ENCODE results near the gene VPS13D.

The VPS13D gene

DNA sequence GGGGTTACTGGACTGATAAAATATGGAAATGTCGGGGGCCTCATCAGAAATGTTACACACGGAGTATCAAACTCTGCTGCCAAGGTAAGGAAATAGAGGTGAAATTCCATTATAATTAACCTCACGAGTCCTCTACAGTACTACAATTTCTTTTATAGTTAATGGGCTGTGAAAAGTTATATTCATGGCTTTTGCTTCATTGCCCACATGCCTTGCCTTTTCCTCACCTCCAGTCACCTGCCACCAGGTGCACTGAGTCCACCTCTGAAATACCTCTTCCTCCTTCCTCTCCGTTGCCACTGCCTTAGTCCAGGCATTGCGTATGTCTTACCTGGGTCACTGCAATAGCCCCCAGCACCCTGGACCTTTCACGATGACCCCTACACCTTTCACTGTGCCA is 186.9 kb downstream of the VPS13D start:
- H3K27me3 ChIP-seq (ENCODE audit: control insufficient read depth, insufficient read depth, low read length) = no peaks in the 10 kb centered on the region

DNA sequence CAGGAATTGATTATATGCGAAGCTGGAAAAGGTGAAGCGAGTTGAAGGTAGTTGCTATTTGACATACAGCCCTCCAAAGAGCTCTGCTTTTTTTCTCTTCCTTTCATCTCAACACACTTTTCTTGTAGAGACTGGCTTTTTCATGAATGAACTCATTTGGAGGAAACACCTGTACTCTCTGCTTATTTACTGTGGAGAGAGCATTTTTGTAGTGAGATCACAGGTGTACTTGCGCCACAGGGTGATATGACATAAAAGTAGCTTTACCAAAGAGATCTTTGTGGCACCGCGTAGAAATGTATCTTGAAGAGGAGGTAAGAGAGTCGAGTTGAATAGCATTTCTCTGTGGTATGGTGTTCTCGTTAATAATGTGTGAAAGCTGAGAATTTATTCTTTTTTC is 187.6 kb downstream of the VPS13D start:
- H3K27me3 ChIP-seq (ENCODE audit: control insufficient read depth, insufficient read depth, low read length) = no peaks in the 10 kb centered on the region
- no peaks in the 10 kb centered on the region for H3K9me3 ChIP-seq (ENCODE audit: control insufficient read depth, insufficient read depth, low read length)
- H3K27ac ChIP-seq (ENCODE audit: low read depth, low read length) = no peak overlapping the region
- H3K4me1 ChIP-seq (ENCODE audit: control insufficient read depth, insufficient read depth, low read length) = no peaks in the 10 kb centered on the region
- no peak overlapping the region for H3K4me3 ChIP-seq (ENCODE audit: low read depth, low read length)
- peaks cover 20% of the 10 kb centered on the region for H3K36me3 ChIP-seq (ENCODE audit: control insufficient read depth, insufficient read depth, low read length)
- no peak overlapping the region for H3K9ac ChIP-seq (ENCODE audit: low read depth, low read length)

More for the DNA sequence above, 186.9 kb downstream of the VPS13D start:
- H3K4me3 ChIP-seq (ENCODE audit: low read depth, low read length) = no peak overlapping the region
- no peak overlapping the region for H3K27ac ChIP-seq (ENCODE audit: low read depth, low read length)
- H3K9ac ChIP-seq (ENCODE audit: low read depth, low read length) = no peak overlapping the region
- H3K36me3 ChIP-seq (ENCODE audit: control insufficient read depth, insufficient read depth, low read length) = peaks cover 20% of the 10 kb centered on the region
- no peaks in the 10 kb centered on the region for H3K9me3 ChIP-seq (ENCODE audit: control insufficient read depth, insufficient read depth, low read length)
- H3K4me1 ChIP-seq (ENCODE audit: control insufficient read depth, insufficient read depth, low read length) = no peaks in the 10 kb centered on the region

DNA sequence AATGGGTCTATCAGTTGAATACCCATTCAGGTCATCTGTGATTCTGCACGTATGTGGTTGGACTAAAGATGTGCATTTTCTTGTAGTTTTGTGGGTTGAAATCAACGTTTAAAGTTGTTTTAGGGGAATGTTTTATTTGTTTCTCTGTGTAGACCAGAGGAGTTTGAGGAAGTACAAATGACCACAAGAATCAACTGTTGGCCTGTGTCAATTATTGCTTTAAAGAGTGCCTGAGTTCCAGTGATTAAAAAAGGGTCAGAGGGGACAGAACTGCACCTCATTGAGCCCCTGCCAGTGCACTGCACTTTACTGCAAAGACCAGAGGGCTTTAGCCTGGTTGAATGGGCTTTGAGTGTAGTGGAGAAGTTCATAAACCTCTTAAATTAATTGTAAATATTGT is 190.3 kb downstream of the VPS13D start:
- Histone ChIP-seq H3K36me3 (ENCODE audit: control insufficient read depth, insufficient read depth, low read length) (peaks cover 21% of the 10 kb centered on the region), H3K9ac (ENCODE audit: low read depth, low read length) (no peak overlapping the region), H3K4me1 (ENCODE audit: control insufficient read depth, insufficient read depth, low read length) (no peaks in the 10 kb centered on the region), H3K9me3 (ENCODE audit: control insufficient read depth, insufficient read depth, low read length) (no peaks in the 10 kb centered on the region), H3K4me3 (ENCODE audit: low read depth, low read length) (no peak overlapping the region), H3K27ac (ENCODE audit: low read depth, low read length) (no peak overlapping the region), H3K27me3 (ENCODE audit: control insufficient read depth, insufficient read depth, low read length) (no peaks in the 10 kb centered on the region)

DNA sequence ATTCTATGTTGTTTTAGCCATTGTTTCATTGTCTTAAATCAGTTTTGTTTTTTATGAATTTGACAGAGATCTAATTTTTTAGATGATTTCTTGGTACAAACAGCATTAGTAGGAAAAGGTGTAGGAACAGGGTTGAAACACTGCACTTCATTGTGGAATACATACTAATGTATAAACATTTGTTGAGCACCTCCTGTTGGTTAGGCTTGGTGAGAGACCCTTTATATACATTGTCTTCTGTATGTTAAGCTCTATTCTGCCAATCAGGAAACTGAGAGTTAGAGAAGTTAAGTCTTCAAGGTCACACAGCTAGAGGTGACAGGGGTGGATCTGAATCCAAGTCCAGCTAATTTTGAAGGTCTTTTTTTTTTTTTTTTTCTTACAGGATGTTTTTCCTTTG is 192.7 kb downstream of the VPS13D start:
- no peak overlapping the region for H3K9ac ChIP-seq (ENCODE audit: low read depth, low read length)
- H3K4me1 ChIP-seq (ENCODE audit: control insufficient read depth, insufficient read depth, low read length) = no peaks in the 10 kb centered on the region; the same call in 1 of the 2 replicates
- H3K4me3 ChIP-seq (ENCODE audit: low read depth, low read length) = no peak overlapping the region
- no peak overlapping the region for H3K27ac ChIP-seq (ENCODE audit: low read depth, low read length)
- H3K9me3 ChIP-seq (ENCODE audit: control insufficient read depth, insufficient read depth, low read length) = no peaks in the 10 kb centered on the region
- H3K27me3 ChIP-seq (ENCODE audit: control insufficient read depth, insufficient read depth, low read length) = no peaks in the 10 kb centered on the region
- H3K36me3 ChIP-seq (ENCODE audit: control insufficient read depth, insufficient read depth, low read length) = peaks cover 7% of the 10 kb centered on the region

GRCh38 chr1:12424087-12424529 is 194.3 kb downstream of the VPS13D start:
- H3K9ac ChIP-seq (ENCODE audit: low read depth, low read length) = no peak overlapping the region

DNA sequence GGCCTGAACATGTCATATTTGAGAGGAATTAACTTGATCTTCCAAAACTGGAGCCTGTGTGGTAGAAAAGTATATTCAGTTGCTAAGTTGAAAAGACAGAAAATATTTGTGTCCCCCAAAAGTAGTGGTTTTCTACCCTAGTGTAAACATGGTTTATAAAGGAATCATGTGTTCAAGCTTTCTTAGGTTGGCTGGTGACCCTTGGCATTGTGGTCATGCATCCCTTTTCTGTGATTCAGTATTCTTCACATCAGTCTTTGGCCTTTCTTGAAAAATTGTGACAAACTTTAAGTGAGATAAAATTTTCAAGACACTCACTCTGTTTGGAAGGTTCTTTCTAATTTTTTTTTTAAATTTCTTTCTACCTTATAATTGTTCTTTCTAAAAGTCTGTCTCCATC is 195.0 kb downstream of the VPS13D start:
- Histone ChIP-seq H3K4me1 (ENCODE audit: control insufficient read depth, insufficient read depth, low read length) (no peaks in the 10 kb centered on the region; the same call in 1 of the 2 replicates), H3K27ac (ENCODE audit: low read depth, low read length) (no peak overlapping the region), H3K36me3 (ENCODE audit: control insufficient read depth, insufficient read depth, low read length) (peaks cover 4% of the 10 kb centered on the region), H3K4me3 (ENCODE audit: low read depth, low read length) (no peak overlapping the region), H3K27me3 (ENCODE audit: control insufficient read depth, insufficient read depth, low read length) (no peaks in the 10 kb centered on the region), H3K9ac (ENCODE audit: low read depth, low read length) (no peak overlapping the region), H3K9me3 (ENCODE audit: control insufficient read depth, insufficient read depth, low read length) (no peaks in the 10 kb centered on the region)

More at GRCh38 chr1:12424087-12424529, 194.3 kb downstream of the VPS13D start:
- Histone ChIP-seq H3K27me3 (ENCODE audit: control insufficient read depth, insufficient read depth, low read length) (no peaks in the 10 kb centered on the region), H3K4me3 (ENCODE audit: low read depth, low read length) (no peak overlapping the region), H3K36me3 (ENCODE audit: control insufficient read depth, insufficient read depth, low read length) (peaks cover 4% of the 10 kb centered on the region), H3K4me1 (ENCODE audit: control insufficient read depth, insufficient read depth, low read length) (no peaks in the 10 kb centered on the region; the same call in 1 of the 2 replicates), H3K9me3 (ENCODE audit: control insufficient read depth, insufficient read depth, low read length) (no peaks in the 10 kb centered on the region), H3K27ac (ENCODE audit: low read depth, low read length) (no peak overlapping the region)

- Histone ChIP-seq H3K4me1 (ENCODE audit: control insufficient read depth, insufficient read depth, low read length) (no peaks in the 10 kb centered on the region; the same call in 1 of the 2 replicates), H3K4me3 (ENCODE audit: low read depth, low read length) (no peak overlapping the region), H3K36me3 (ENCODE audit: control insufficient read depth, insufficient read depth, low read length) (peaks cover 4% of the 10 kb centered on the region; the same call in 1 of the 2 replicates), H3K27ac (ENCODE audit: low read depth, low read length) (no peak overlapping the region), H3K9me3 (ENCODE audit: control insufficient read depth, insufficient read depth, low read length) (no peaks in the 10 kb centered on the region), H3K9ac (ENCODE audit: low read depth, low read length) (no peak overlapping the region), H3K27me3 (ENCODE audit: control insufficient read depth, insufficient read depth, low read length) (no peaks in the 10 kb centered on the region)
Measured at GRCh38 chr1:12426030-12426429, 196.2 kb downstream of the VPS13D start.

DNA sequence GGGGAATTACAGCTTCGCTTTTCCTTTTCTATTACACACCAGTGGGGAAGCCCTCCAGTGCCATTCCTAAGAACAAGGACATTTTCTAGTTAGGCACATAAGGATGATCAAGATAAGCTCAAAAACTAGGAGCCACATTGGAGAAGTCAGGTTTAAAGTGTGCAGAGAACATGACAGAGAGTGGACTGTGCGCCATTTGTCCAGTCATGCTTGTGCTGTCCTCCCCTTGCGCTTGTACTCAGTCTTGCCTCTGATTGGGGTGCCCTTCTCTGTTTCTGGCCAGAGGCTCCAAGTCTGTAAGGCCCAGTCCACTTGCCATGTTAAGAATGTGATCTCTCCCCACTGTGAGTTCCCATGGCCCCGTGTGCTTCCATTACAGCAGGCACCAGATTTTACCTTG is 198.5 kb downstream of the VPS13D start:
- no peak overlapping the region for H3K4me3 ChIP-seq (ENCODE audit: low read depth, low read length)
- no peak overlapping the region for H3K9ac ChIP-seq (ENCODE audit: low read depth, low read length)
- H3K27me3 ChIP-seq (ENCODE audit: control insufficient read depth, insufficient read depth, low read length) = no peaks in the 10 kb centered on the region
- H3K4me1 ChIP-seq (ENCODE audit: control insufficient read depth, insufficient read depth, low read length) = no peaks in the 10 kb centered on the region; the same call in 1 of the 2 replicates
- no peak overlapping the region for H3K27ac ChIP-seq (ENCODE audit: low read depth, low read length)
- H3K9me3 ChIP-seq (ENCODE audit: control insufficient read depth, insufficient read depth, low read length) = no peaks in the 10 kb centered on the region
- H3K36me3 ChIP-seq (ENCODE audit: control insufficient read depth, insufficient read depth, low read length) = no peaks in the 10 kb centered on the region

DNA sequence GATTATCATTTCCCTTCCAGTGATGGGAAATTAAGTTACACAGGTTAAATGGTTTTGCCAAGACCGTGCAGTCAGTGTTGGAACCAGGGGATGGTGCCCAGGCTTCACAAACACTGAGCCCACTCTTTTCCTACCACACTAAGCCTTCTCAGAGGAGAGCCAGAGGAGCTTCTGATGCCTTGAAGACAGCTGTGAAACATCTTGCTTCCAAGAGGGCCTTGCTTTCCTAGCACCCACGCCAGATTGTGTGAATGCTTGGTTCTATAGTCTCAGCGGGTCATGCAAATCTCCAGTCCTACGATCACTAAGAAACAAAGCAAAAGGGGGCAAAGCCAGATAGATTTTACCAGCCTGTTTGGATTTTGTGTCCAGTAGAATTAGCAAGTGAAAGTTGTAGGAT is 200.7 kb downstream of the VPS13D start:
- no peaks in the 10 kb centered on the region for H3K9me3 ChIP-seq (ENCODE audit: control insufficient read depth, insufficient read depth, low read length)
- H3K27ac ChIP-seq (ENCODE audit: low read depth, low read length) = no peak overlapping the region
- no peaks in the 10 kb centered on the region for H3K27me3 ChIP-seq (ENCODE audit: control insufficient read depth, insufficient read depth, low read length)
- H3K4me1 ChIP-seq (ENCODE audit: control insufficient read depth, insufficient read depth, low read length) = peaks cover 4% of the 10 kb centered on the region; the same call in 1 of the 2 replicates
- H3K36me3 ChIP-seq (ENCODE audit: control insufficient read depth, insufficient read depth, low read length) = no peaks in the 10 kb centered on the region
- H3K4me3 ChIP-seq (ENCODE audit: low read depth, low read length) = no peak overlapping the region
- H3K9ac ChIP-seq (ENCODE audit: low read depth, low read length) = no peak overlapping the region

GRCh38 chr1:12432897-12433296 is 203.1 kb downstream of the VPS13D start:
- Histone ChIP-seq H3K27me3 (ENCODE audit: control insufficient read depth, insufficient read depth, low read length) (no peaks in the 10 kb centered on the region), H3K9ac (ENCODE audit: low read depth, low read length) (no peak overlapping the region), H3K4me3 (ENCODE audit: low read depth, low read length) (no peak overlapping the region), H3K4me1 (ENCODE audit: control insufficient read depth, insufficient read depth, low read length) (peaks cover 9% of the 10 kb centered on the region; the same call in 1 of the 2 replicates), H3K36me3 (ENCODE audit: control insufficient read depth, insufficient read depth, low read length) (no peaks in the 10 kb centered on the region), H3K9me3 (ENCODE audit: control insufficient read depth, insufficient read depth, low read length) (no peaks in the 10 kb centered on the region), H3K27ac (ENCODE audit: low read depth, low read length) (no peak overlapping the region)

GRCh38 chr1:12433323-12434053 is 203.7 kb downstream of the VPS13D start:
- Histone ChIP-seq H3K36me3 (ENCODE audit: control insufficient read depth, insufficient read depth, low read length) (no peaks in the 10 kb centered on the region), H3K4me1 (ENCODE audit: control insufficient read depth, insufficient read depth, low read length) (peaks cover 9% of the 10 kb centered on the region; the same call in 1 of the 2 replicates), H3K9ac (ENCODE audit: low read depth, low read length) (no peak overlapping the region)

More at GRCh38 chr1:12433323-12434053, 203.7 kb downstream of the VPS13D start:
- Histone ChIP-seq H3K27ac (ENCODE audit: low read depth, low read length) (no peak overlapping the region), H3K4me3 (ENCODE audit: low read depth, low read length) (no peak overlapping the region), H3K9me3 (ENCODE audit: control insufficient read depth, insufficient read depth, low read length) (no peaks in the 10 kb centered on the region), H3K27me3 (ENCODE audit: control insufficient read depth, insufficient read depth, low read length) (no peaks in the 10 kb centered on the region)
